ENCODE results near the gene ZNF562.
A peak's percentile ranks its signal among the peaks of the same experiment; 100 is the strongest.

The ZNF562 gene

DNA sequence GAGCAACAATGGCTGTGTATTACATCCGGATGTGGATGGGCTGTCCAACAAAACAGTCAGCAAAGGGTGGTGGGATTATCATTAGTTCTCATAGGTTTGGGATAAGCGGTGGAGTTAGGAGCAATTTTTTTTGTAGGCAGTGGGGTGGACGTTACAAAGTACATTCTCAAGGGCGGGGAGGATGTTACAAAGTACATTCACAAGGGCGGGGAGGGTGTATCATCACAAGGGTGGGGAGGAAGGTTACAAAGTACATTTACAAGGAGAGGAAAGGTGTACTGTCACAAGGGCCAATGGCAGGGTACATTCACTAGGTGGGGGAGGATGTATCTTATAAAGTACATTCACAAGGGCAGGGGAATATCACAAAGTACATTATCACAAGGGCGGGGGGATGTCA is 33.1 kb downstream of the ZNF562 start:
- no peak for DNase-seq

DNA sequence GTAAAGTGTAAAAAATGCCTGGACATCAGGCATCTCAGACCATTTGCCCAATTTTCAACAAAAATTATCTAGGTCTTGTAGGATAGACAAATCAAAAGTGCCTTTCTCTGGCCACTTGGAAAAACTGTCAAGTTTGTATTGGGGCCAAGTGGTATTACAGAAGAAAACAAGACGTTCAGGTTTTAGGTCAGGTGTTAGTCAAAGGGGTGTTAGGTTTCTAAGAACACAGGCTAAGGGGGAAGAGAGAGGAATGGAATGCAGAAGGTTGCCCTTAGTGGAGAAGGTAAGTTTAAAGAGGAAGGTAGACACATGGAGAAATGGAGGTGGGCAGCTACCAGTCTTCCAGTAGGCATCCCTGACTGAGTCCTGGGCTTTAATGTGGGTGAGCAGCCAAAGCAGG is 33.9 kb downstream of the ZNF562 start:
- no peak for DNase-seq

DNA sequence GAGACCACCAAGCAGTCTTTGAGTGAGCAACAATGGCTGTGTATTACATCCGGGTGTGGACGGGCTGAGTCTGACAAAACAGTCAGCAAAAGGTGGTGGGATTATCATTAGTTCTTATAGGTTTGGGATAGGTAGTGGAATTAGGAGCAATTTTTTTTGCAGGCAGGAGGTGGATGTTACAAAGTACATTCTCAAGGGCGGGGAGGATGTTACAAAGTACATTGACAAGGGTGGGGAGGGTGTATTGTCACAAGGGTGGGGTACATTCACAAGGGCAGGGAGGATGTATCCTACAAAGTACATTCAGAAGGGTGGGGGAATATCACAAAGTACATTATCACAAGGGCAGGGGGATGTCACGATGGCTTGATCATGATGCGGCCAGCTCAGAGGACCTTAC is 38.9 kb downstream of the ZNF562 start:
- no peak for DNase-seq

DNA sequence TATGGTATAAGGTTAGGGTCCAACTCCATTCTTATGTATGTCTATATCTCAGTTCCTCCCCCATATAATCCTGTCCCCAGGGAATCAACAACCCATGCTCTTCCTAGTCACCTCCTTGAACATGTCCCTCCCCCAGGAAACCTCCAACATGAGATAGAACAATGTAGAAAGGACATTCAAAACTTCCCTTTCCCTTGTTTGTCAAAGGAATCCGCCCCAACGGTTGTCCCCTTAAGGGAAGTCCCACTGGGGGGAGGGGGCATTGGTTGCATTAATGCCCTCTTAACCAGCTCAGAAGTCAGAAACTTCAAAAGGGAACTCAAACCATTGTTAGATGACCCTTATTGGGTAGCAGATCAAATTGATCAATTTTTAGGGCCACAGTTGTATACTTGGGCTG is 47.0 kb downstream of the ZNF562 start:
- no peak for DNase-seq

DNA sequence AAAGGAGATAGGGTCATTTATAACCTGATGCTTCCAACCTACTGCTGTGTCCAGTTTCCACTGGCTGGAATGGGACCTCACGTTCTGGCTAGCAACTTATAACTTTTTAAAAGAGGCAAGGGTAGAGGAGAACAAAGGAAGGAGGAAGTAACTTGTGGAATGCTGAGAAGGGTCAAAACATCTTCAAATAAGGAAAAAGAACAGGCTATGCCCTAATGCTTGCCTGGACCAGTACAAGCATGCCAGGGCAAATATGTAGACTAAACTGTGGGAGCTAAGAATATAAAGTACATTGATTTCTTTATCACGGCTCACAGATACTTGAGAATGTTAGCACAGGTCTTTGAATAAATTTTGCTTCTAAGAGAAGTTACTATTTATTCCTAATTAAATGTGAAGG is 52.4 kb downstream of the ZNF562 start:
- no peak for DNase-seq

DNA sequence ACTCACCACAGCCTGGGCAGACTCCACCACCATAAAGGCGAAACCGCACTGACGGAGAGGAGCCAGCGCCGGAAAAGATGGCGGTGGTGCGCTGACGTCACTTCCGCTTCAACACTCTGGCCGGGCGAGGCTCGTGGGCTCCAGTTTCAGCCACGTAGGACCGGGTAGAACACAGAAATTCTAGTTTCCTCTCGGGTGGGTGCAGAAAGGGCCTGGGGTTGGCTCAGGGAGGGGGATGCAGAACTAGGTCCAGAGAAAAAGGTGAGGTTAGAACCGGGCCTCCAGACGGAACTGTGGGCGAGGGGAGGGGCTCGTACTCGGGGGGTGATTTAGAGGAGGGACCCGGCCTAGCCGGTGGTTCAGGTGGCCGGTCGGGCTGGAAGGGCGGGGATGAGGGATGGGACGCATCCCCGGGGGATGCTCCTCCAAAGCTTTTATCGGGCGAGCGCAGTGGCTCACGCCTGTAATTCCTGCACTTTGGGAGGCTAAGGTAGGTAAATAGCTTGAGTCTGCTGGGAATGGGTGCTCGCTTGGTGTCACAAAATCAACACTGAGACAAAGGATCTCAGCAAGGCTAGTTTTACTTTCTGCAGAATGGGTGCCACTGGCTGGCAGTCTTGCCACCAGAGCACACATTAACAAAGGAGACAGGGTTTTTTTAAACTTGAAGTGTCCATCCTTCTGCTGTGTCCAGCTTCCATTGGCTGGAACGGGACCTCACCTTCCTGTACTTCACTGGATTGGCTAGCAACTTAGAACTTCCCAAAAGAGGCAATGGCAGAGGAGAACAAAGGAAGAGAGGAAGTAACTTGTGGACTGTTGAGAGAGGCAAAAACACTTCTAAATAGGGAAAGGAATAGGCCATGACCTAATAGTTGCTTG is 53.5 kb downstream of the ZNF562 start, which contains the start of gene ZNF561:
TSS of gene ZNF561 (minus strand) at position 77 of the 882 bp plus-strand sequence. CDS start 1,776 bp downstream, outside the sequence.
- peak; percentile 88 for DNase-seq

DNA sequence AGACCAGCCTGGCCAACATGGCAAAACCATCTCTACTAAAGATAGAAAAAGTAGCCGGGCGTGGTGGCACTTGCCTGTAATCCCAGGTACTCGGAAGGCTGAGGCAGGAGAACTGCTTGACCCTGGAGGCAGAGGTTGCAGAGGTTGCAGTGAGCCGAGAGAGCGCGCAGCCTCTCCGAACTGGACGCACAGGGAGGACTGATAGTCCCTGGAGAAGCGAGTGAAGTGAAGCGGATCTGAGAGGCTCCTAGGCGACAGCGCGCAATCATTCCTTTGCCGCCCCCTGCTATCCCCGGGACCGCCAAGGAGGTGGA is 54.1 kb downstream of the ZNF562 start:
- no peak for DNase-seq

DNA sequence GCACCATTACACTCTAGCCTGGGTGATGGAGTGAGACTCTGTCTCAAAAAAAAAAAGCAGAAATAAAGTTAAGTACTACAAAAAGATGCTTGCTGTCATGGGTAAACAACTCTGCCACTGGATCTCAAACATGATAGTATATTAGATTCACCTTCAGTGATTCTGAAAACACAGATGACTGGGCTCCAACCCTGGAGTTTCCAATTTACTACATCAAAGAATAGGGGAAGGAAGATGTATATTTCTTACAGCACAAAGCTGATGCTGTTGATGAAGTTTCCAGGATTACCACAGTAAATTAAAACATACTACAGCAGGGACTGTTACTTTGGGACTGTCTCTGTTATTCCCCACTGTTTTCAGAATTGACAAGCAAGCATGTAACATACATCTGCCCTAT is 59.1 kb downstream of the ZNF562 start:
- DNase-seq, result no peak

DNA sequence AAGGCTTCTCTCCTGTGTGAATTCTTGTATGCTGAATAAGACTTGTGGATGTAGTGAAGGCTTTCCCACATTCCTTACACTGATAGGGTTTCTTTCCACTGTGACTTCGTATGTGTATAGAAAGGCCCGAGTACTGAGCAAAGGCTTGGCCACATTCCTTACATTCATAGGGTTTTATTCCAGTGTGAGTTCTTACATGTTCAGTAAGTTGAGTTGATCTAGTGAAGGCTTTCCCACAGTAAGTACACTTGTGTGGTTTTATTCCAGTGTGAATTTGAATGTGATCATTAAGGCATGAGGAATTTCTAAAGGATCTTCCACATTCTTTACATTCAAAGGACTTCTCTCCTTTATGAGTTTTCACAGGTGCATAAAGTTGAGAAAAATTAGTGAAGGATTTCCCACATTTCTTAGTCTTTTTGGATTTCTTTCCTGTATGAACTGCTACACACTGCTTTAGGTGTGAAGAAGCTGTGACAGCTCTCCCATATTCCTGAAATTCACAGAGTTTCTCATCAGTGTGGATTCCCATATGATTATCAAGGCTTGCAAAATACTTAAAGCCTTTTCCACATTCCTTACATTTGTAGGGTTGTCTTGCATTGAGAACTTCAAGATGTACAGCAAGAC is 64.3 kb downstream of the ZNF562 start:
- DNase-seq, result no peak

DNA sequence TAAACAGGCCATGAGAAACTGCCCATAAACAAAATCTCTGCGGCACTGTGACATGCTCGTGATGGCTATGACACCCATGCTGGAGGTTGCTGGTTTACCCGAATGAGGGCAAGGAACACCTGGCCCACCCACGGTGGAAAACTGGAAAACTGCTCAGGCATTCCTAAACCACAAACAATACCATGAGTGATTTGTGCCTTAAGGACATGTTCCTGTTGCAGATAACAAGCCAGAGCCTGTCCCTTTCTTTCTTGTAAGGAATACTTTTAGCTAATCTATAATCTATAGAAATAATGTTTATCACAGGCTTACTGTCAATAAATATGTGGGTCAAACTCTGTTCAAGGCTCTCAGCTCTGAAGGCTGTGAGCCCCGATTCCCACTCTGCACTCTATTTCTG is 66.0 kb downstream of the ZNF562 start:
- DNase-seq, result no peak

DNA sequence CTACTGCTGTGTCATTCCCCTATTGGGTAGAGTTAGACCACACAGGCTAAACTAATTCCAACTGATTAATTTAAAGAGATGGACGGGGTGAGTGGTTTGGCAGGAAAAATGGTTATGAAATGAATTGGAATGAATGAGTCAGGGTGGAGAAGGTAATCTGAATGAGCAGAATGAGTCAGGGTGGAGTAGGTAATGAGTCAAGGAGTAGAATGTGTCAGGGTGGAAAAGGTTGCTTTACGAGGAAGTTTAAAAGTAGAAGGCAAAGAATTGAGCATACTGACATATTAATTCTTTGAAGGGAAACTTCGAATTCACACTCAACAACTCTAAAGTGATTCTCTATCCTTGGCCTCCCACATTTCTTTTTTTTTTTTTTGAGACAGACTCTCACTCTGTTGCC is 77.9 kb downstream of the ZNF562 start:
- peak; percentile 55 for DNase-seq

Data from activated CD4-positive, alpha-beta T cell treated with anti-CD3 and anti-CD28 coated beads, Interleukin-2, Interleukin-6, amounts not matched to agents 100 ng/mL and 50 ng/mL, durations not matched to agents 16 hours and 8 hours (primary cell).